GM18951 (cell line): ENCODE measurements around the gene TNFRSF8.
A peak's percentile ranks its signal among the peaks of the same experiment; 100 is the strongest.

Source experiments
- POLR2A ChIP-seq: IDR thresholded peaks from 4 replicates; pipeline ENCODE4 v1.6.1; 2011; ENCODE audit warnings: mild to moderate bottlenecking; ENCODE audit not compliant: insufficient read length, insufficient read depth; ENCODE audit errors: extremely low read depth
- in situ Hi-C: fragments of 300-500 bp; cut with MboI; formaldehyde crosslinking; loops from one replicate; pipeline ENCODE4 v1.12.0; 2022; ENCODE audit warnings: low sequenced_read_pairs, mixed read lengths, inconsistent platforms; ENCODE audit not compliant: unreplicated experiment

TNFRSF8 gene

DNA sequence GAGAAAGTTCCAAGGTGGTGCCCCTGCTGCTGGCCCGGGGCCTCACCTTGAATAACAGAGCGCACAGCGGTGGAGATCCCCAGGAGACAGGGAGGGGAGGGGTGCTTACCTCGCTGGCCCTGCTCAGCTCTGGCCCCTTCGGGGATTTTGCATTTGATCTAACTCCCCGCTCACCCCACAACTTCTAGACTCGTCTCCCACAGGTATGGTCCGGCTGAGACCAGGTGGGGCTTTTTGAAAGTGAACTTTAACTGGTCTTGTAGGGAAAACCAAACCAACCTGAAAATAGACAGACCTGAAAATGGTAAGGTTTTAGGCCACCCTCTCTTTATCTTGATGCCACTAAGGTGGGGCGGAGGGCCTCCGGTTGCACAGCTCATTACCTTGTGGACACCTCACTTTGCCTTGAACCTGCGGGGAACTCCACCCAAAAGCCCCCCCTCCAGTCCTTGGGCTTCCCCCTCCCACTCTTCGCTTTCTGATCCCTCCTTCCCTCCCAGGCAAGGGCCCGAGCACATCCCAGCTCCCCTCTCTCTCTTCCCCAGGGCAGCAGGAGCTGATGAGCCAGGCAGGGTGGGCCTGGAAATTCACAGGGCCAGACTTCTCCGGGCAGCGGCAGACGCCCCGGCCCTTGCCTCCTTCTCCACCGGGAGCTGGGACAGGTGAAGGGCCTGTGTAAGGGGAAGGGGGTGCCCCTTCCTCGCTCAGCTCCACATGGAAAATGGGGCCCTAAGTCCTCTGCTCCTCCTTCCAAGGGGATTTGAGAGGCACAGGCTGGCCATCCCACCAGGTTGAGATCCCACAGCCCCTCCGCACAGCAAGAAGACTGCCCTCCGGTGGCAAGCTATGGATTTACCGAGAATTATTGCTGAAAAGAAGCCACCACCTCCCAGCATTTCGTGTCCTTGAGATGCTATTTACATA is 16.1 kb downstream of the TNFRSF8 start:
- in situ Hi-C loops, result no loop called here
- no peak for TF ChIP-seq POLR2A

DNA sequence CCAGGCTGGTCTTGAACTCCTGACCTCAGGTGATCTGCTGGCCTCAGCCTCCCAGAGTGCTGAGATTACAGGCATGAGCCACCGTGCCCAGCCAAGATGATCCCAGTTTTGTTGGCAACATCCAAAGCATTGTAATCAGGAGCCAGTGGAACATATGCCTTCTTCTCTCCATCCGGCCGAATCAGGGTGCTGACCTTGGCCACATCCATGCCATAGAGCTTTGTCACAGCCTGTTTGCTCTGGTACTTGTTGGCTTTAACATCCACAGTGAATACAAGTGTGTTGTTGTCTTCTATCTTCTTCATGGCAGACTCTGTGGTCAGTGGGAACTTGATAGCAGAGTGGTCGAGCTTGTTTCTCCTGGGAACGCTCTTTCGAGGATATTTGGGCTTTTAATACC is 17.1 kb downstream of the TNFRSF8 start:
- in situ Hi-C loops, result no loop called here

DNA sequence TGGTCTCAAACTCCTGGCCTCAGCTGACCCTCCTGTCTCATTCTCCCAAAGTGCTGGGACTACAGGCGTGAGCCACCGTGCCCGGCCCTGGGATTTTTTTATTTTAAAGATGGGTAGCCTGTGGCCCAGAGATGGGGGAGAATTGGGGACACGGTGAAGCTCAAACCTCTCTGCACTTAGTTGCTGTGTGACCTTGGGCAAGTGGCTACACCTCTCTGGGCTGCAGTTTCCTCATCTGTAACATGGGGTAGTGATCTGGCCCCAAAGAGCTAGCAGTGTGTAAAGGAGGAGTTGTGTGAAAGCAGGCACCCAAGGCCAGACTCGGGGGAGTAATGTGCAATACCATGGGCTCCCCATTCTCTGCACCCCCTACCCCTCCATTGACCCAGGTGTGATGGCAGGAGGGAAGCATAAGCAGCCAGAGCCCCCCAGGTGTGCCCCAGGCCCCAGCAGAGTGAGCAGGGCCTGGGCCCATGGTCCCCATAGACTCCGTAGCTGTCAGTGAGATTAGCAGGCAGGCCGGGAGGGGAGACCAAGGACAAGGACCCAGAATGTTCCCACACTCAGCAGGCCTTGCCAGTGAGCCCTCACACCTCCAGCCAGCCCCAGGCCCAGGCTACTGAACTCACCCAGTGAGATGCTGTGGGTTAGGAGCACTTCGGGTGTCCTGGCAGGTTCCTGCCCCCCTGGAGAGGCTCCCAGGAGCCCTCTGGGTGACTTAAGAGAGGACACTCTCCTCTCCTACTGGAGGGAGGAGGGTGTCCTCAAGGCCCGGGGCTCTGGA is 17.9 kb downstream of the TNFRSF8 start:
- in situ Hi-C loops, result no loop called here
- TF ChIP-seq POLR2A, result no peak

More for the DNA sequence above, 17.1 kb downstream of the TNFRSF8 start:
- TF ChIP-seq POLR2A, result no peak

DNA sequence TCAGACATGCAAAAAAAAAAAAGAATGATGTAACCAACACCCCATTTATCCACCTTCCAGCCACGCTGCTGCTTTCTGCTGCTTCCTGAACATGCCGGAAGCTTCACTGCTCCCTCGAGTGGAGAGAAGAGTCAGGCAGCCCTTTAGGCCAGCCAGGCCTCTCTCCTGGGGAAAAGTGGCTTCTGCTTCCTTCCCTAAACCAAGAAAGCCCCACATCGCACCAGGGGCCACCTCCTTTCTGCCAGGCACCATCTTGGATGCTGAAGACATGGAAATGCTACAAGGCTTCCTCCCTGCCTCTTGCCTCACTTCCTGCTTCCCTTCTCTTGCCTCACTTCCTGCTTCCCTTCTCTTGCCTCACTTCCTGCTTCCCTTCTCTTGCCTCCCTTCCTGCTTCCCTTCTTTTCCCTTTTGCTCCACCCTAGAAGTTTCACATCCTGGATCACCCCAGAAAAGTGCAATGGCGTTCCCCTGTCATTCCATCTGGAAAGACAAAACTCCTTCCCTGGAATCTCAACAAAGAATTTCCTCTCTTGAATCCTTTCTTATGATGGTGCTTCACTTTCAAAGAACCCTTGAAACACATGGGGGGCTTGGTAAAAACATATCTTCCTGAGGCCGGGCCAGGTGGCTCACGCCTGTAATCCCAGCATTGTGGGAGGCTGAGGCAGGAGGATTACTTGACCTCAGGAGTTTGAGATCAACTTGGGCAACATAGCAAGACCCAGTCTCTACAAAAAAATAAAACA is 18.7 kb downstream of the TNFRSF8 start:
- in situ Hi-C loops, result no loop called here
- no peak for TF ChIP-seq POLR2A

DNA sequence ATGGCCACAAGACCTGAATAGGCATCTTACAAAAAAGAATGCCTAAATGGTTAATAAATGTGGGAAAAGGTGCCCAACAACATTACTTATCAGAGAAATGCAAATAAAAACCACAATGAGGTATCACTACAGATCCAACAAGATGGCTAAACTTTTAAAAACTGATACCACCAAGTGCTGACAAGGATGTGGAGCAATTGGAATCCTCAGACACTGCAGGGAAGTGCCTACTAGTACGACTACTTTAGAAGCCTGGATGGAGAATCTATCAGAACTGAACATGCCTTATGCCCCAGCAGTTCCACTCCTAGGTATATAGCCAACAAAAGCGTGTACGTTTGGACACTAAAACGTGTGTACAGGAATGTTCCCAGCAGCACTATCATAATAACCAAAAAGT is 19.9 kb downstream of the TNFRSF8 start:
- no peak for TF ChIP-seq POLR2A
- in situ Hi-C loops, result no loop called here

DNA sequence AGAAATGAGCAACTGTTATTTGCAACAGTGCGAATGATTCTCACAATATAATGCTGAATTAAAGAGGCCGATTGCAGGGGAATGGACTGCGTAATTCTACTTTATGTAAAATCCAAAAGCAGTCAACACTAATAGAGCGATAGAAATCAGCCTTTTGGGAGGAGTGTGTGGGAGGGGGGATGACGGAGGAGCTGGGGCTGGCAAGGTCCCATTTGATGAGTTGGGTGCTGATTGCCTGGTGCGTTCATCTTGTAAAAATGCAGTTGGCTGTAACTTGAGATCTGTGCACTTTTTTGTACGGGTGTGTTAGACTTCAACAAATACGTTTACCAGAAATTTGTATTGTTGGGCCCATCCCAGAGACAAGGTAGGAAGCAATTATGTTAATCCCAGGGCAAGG is 20.7 kb downstream of the TNFRSF8 start:
- no peak for TF ChIP-seq POLR2A
- in situ Hi-C loops, result no loop called here

DNA sequence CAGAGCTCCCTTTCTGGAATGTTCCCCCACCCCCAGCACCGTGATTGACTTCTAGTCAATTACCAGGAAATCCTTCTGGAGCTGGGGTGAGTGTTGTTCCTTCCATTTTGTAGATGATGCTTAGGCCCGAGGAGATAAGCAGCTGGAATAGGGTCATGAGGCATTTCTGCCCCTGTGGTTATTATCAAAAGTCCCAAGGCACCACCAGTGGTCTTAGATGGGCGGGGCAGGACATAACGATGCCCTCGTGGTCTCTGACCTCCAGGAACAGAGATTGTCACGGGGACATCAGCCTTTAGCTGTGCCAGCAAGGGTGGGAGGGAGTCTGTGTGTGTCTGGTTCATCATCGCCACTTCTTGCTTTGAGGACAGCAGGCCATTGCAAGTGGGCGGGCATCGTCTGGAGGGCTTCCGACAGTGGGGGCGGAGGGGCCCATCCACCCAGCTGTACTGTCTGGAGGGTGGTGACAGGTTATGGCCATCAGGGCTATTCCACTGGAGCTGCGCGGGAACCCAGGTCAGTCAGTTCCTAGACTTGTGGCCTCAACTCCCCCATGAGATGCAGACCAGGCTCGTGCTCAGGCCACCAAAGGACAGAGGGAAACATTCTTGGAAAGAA is 22.6 kb downstream of the TNFRSF8 start:
- in situ Hi-C loops, result no loop called here
- TF ChIP-seq POLR2A, result no peak

DNA sequence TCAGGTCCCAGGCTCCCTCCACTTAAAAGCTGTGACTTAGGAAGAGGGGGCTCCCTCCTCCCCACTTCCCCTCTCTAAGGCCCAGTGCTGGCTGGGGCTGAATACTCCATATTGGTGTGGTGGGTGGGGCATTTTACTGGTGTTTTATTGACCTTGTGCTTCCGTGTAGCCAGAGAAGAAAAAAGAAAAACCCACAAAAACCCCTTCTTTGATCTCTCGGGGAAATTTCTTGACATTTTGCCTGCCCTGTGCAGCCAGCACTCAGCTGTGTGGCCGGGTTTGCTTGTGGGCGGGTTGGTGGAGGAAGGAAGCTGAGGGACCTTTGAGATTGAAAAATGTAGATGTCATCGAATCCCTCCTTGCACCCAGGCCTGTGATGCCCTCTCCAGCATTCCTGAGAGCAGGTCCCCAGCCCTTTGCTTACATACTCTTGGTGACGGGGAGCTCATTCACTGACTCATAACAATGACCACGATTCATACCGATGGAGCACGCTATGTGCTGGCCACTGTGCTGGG is 24.8 kb downstream of the TNFRSF8 start:
- no peak for TF ChIP-seq POLR2A

DNA sequence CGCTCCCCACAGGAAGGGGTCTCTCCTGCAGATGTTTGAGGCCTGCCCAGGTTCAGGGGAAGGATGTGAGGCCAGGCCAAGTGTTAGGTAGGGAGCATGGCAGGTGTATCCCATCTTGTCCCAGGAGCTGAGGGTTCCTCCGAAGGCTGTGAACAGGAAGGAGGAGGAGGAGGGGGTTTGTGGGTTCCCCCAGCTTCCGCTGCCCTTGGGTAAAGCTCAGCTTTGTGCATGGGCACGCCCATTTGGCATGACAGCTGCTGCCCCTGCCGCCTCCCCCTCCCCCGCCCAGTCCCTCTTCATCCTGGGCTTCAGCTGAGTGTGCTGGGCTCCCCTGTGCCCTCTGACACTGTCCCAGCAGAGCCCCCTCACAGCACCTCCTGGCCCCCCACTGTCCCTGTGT is 25.5 kb downstream of the TNFRSF8 start:
- in situ Hi-C loops, result no loop called here
- TF ChIP-seq POLR2A, result peak; percentile 4

More for the DNA sequence above, 24.8 kb downstream of the TNFRSF8 start:
- in situ Hi-C loops, result no loop called here

DNA sequence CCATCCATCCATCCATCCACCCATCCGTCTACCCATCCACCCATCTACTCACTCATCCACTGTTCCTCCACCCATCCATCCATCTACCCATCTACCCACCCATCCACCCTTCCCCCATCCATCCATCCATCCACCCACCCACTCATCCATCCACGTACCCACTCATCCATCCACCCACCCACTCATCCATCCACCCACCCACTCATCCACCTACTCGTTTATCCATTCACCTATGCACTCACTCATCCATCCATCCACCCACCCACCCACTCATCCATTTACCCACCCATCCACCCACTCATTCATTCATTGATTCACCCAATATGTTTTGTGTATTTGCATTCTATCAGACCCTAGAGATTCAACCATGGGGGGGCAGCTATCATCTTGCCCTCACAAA is 27.2 kb downstream of the TNFRSF8 start:
- in situ Hi-C loops, result no loop called here
- TF ChIP-seq POLR2A, result no peak

DNA sequence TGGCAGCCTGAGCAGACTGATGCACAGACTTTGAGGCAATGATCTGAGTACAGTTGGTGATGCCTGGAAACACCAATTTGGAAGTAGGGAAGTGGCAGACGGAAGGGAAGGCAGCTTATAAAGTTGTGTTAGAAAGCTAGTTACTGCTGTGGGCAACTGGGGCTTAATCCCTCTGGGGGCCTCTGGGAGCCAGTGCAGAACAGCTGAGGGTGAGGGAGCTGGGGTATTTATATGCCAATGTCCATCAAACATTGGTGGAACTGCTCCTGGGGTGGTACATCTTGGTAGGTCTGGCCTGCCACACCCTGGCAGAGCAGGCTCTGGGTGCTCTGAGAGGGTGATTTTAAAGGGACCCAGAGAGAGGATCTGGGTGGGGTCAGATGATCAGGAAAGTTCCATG is 28.1 kb downstream of the TNFRSF8 start:
- in situ Hi-C loops, result no loop called here
- TF ChIP-seq POLR2A, result no peak

DNA sequence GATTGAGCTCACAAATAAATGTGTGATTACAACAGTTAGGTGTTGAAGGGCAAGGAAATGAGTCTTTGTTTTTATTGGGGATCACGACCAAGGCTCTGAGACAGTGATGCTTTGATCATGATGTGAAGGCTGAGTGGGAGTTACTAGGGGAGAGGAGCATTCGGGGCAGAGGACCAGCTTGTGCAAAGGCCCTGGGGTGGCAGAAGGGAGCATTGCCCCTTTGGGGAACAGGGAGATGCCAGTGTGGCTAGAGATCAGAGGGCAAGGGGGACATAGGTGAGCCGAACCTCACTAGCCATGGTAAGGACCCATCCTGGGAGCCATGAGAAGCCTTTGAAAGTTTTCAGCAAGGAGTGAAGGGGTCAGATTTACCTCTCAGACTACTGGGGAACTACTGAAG is 31.1 kb downstream of the TNFRSF8 start:
- in situ Hi-C loops, result no loop called here
- TF ChIP-seq POLR2A, result no peak
